Bronchial epithelial cell (primary cell): ENCODE data around the gene TAS2R3. TPM values are rescaled to one million over a fixed set of nuclear protein-coding genes. Genes with fewer than 3 reads are reported as not detected.

ENCODE experiments used
- DNase-seq: peaks from one replicate; pipeline ENCODE4 v3.0.0-alpha.2; 2010; ENCODE audit warnings: low read depth
- FAIRE-seq: peaks from 2 replicates; lab custom pipeline; 2011; peaks lifted over from hg19 to GRCh38; lab: Jason Lieb, UNC
- H3K27me3 ChIP-seq: 2 replicates; pipeline ENCODE4 v1.5.1; 2011; ENCODE audit warnings: low read length; ENCODE audit not compliant: control insufficient read depth, insufficient read depth
- H3K36me3 ChIP-seq: 2 replicates; pipeline ENCODE4 v1.5.1; 2011; ENCODE audit warnings: low read length; ENCODE audit not compliant: control insufficient read depth, insufficient read depth
- H3K4me3 ChIP-seq: 2 replicates; pipeline ENCODE4 v1.5.1; 2011; ENCODE audit warnings: mild to moderate bottlenecking, low read depth, low read length, control low read depth
- CTCF ChIP-seq: IDR thresholded peaks from 2 replicates; pipeline ENCODE4 v1.5.1; 2011; ENCODE audit warnings: mild to moderate bottlenecking, moderate library complexity, low read length, control low read depth, inconsistent platforms; ENCODE audit not compliant: insufficient read depth, severe bottlenecking
- total RNA-seq: library from RNA; depleted of rRNA; stranded (reverse); fragments of >200 nt; gene quantifications from 2 replicates; pipeline ENCODE4 v1.2.1, GENCODE V29; 2014

TAS2R3 gene
- total RNA-seq, 1 donor from 2014 or later = 3.9 TPM

GRCh38 chr7:141722529-141722928 is 41.4 kb upstream of the TAS2R3 start:
- Histone ChIP-seq H3K36me3 (no peaks in the 10 kb centered on the region), H3K4me3 (no peak overlapping the region), H3K27me3 (no peaks in the 10 kb centered on the region)
- TF ChIP-seq CTCF = no peak
- DNase-seq (no peak), FAIRE-seq (no peak)

- Histone ChIP-seq H3K36me3 (no peaks in the 10 kb centered on the region), H3K4me3 (no peak overlapping the region), H3K27me3 (no peaks in the 10 kb centered on the region)
- TF ChIP-seq CTCF = no peak
- no peak for DNase-seq
- no peak for FAIRE-seq
These were observed 34.9 kb upstream of the TAS2R3 start for GRCh38 chr7:141729020-141729419.

- H3K27me3 ChIP-seq = no peaks in the 10 kb centered on the region
- no peak for DNase-seq
- no peak overlapping the region for H3K4me3 ChIP-seq
- no peak for FAIRE-seq
- no peaks in the 10 kb centered on the region for H3K36me3 ChIP-seq
- no peak for TF ChIP-seq CTCF
These were observed 32.3 kb upstream of the TAS2R3 start for GRCh38 chr7:141731476-141732149.

GRCh38 chr7:141737118-141737835 is 26.6 kb upstream of the TAS2R3 start:
- no peaks in the 10 kb centered on the region for H3K27me3 ChIP-seq
- peak overlapping the region; percentile 80 for H3K4me3 ChIP-seq
- no peak for TF ChIP-seq CTCF
- no peak for FAIRE-seq
- peaks cover 9% of the 10 kb centered on the region for H3K36me3 ChIP-seq
- peak; percentile 8 for DNase-seq

GRCh38 chr7:141737836-141738591 is 25.9 kb upstream of the TAS2R3 start, which contains the start of gene SSBP1:
Gene SSBP1 (plus strand): TSS chr7:141738358. CDS start chr7:141739167, 809 bp downstream.
- TF ChIP-seq CTCF = peak; percentile 67
- FAIRE-seq = peak; percentile 62
- H3K27me3 ChIP-seq = no peaks in the 10 kb centered on the region
- peak within 1 kb of the TSS; percentile 80 for H3K4me3 ChIP-seq
- peaks cover 10% of the 10 kb centered on the region for H3K36me3 ChIP-seq
- DNase-seq = peak; percentile 88
